H9 (cell line): ENCODE data around the gene GPR176. TPM values are rescaled to one million over a fixed set of nuclear protein-coding genes. Genes with fewer than 3 reads are reported as not detected.

Source experiments
- DNase-seq: peaks from one replicate; pipeline ENCODE4 v3.0.0-alpha.2; 2017
- H2AFZ ChIP-seq: one replicate; pipeline ENCODE4 v1.6.1; 2013; ENCODE audit warnings: mild to moderate bottlenecking, low read length, control low read depth, moderate library complexity
- H2AK5ac ChIP-seq: 2 replicates; pipeline ENCODE4 v1.6.1; 2013; ENCODE audit warnings: low read length, control low read depth, mixed read lengths; ENCODE audit not compliant: insufficient read length
- H2BK120ac ChIP-seq: one replicate; pipeline ENCODE4 v1.6.1; 2013; ENCODE audit warnings: low read depth, mild to moderate bottlenecking, low read length, control low read depth, inconsistent platforms; ENCODE audit not compliant: poor library complexity, severe bottlenecking
- H2BK12ac ChIP-seq: 2 replicates; pipeline ENCODE4 v1.6.1; 2013; ENCODE audit warnings: low read length, control low read depth, mixed read lengths, low read depth; ENCODE audit not compliant: insufficient read length
- H2BK15ac ChIP-seq: 2 replicates; pipeline ENCODE4 v1.6.1; 2013; ENCODE audit warnings: low read depth, low read length, control low read depth
- H2BK20ac ChIP-seq: one replicate; pipeline ENCODE4 v1.6.1; 2013; ENCODE audit warnings: low read depth, mild to moderate bottlenecking, low read length, control low read depth, inconsistent platforms; ENCODE audit not compliant: poor library complexity, severe bottlenecking
- H2BK5ac ChIP-seq: 2 replicates; pipeline ENCODE4 v1.6.1; 2013; ENCODE audit warnings: low read length, control low read depth, mixed read lengths; ENCODE audit not compliant: insufficient read length
- H3K14ac ChIP-seq: 2 replicates; pipeline ENCODE4 v1.6.1; 2013; ENCODE audit warnings: low read length, control low read depth; ENCODE audit not compliant: insufficient read depth
- H3K18ac ChIP-seq: 2 replicates; pipeline ENCODE4 v1.6.1; 2013; ENCODE audit warnings: low read depth, mild to moderate bottlenecking, mixed read lengths, low read length, control low read depth; ENCODE audit not compliant: insufficient read length
- H3K23ac ChIP-seq: 2 replicates; pipeline ENCODE4 v1.6.1; 2013; ENCODE audit warnings: low read length, control low read depth, mixed read lengths, low read depth; ENCODE audit not compliant: insufficient read length
- H3K23me2 ChIP-seq: 2 replicates; pipeline ENCODE4 v1.6.1; 2013; ENCODE audit warnings: low read depth, mild to moderate bottlenecking, mixed read lengths, low read length, control low read depth; ENCODE audit not compliant: insufficient read length, poor library complexity, severe bottlenecking
- H3K27ac ChIP-seq: 2 replicates; pipeline ENCODE4 v1.5.1; 2013; ENCODE audit warnings: low read length, control low read depth, mixed read lengths, low read depth; ENCODE audit not compliant: insufficient read length
- H3K27me3 ChIP-seq: 2 replicates; pipeline ENCODE4 v1.6.1; 2013; ENCODE audit warnings: low read length, control low read depth, inconsistent platforms; ENCODE audit not compliant: insufficient read depth
- H3K4ac ChIP-seq: 2 replicates; pipeline ENCODE4 v1.6.1; 2013; ENCODE audit warnings: low read depth, mild to moderate bottlenecking, control low read depth, inconsistent platforms, low read length, moderate library complexity
- H3K4me1 ChIP-seq: 2 replicates; pipeline ENCODE4 v1.6.1; 2013; ENCODE audit warnings: low read length, control low read depth, inconsistent platforms; ENCODE audit not compliant: insufficient read depth
- H3K4me2 ChIP-seq: 2 replicates; pipeline ENCODE4 v1.6.1; 2013; ENCODE audit warnings: low read length, control low read depth, mixed read lengths; ENCODE audit not compliant: insufficient read length, insufficient read depth
- H3K56ac ChIP-seq: 2 replicates; pipeline ENCODE4 v1.6.1; 2013; ENCODE audit warnings: low read depth, mild to moderate bottlenecking, mixed read lengths, low read length, control low read depth; ENCODE audit not compliant: insufficient read length
- H3K79me1 ChIP-seq: 2 replicates; pipeline ENCODE4 v1.6.1; 2013; ENCODE audit warnings: low read depth, mild to moderate bottlenecking, moderate library complexity, low read length, control low read depth, inconsistent platforms; ENCODE audit not compliant: insufficient read depth, poor library complexity, severe bottlenecking
- H3K79me2 ChIP-seq: 2 replicates; pipeline ENCODE4 v1.6.1; 2013; ENCODE audit warnings: low read length, control low read depth, inconsistent platforms; ENCODE audit not compliant: insufficient read depth
- H3K9ac ChIP-seq: 2 replicates; pipeline ENCODE4 v1.6.1; 2013; ENCODE audit warnings: low read length, control low read depth, mixed read lengths; ENCODE audit not compliant: insufficient read length; ENCODE audit errors: extremely low read depth
- H3K9me3 ChIP-seq: one replicate; pipeline ENCODE4 v1.6.1; 2013; ENCODE audit warnings: low read depth, low read length, inconsistent platforms; ENCODE audit not compliant: control insufficient read depth
- H3T11ph ChIP-seq: one replicate; pipeline ENCODE4 v1.6.1; 2013; ENCODE audit warnings: mild to moderate bottlenecking, low read length, control low read depth, inconsistent platforms
- H4K20me1 ChIP-seq: one replicate; pipeline ENCODE4 v1.6.1; 2013; ENCODE audit not compliant: control insufficient read depth, insufficient read length, insufficient read depth
- H4K5ac ChIP-seq: 2 replicates; pipeline ENCODE4 v1.6.1; 2013; ENCODE audit warnings: low read depth, mild to moderate bottlenecking, mixed read lengths, low read length, control low read depth; ENCODE audit not compliant: insufficient read length
- H4K8ac ChIP-seq: replicated peaks from 2 replicates; pipeline ENCODE4 v1.6.1; 2013; ENCODE audit warnings: low read length, control low read depth, mixed read lengths, low read depth; ENCODE audit not compliant: insufficient read length
- H4K91ac ChIP-seq: 2 replicates; pipeline ENCODE4 v1.6.1; 2013; ENCODE audit warnings: low read depth, mild to moderate bottlenecking, moderate library complexity, mixed read lengths, low read length, control low read depth; ENCODE audit not compliant: insufficient read length
- H3K27ac Mint-ChIP-seq, 3 experiments: 2 replicates in 2 of 3; 3 replicates in 1 of 3; pipeline ENCODE4 v1.8.0; 2020 to 2021; ENCODE audit warnings: mixed read lengths in 3 of 3, mild to moderate bottlenecking in 1 of 3, moderate library complexity in 1 of 3
- H3K27me3 Mint-ChIP-seq: 2 replicates; pipeline ENCODE4 v1.8.0; 2021; ENCODE audit warnings: low read depth, mild to moderate bottlenecking, moderate library complexity, mixed read lengths
- H3K36me3 Mint-ChIP-seq, 3 experiments: 2 replicates in 2 of 3; 3 replicates in 1 of 3; pipeline ENCODE4 v1.8.0; 2020 to 2021; ENCODE audit warnings: low read depth in 3 of 3, mixed read lengths in 3 of 3; ENCODE audit not compliant: insufficient read depth in 1 of 3
- H3K4me1 Mint-ChIP-seq, 2 experiments: 2 replicates each; pipeline ENCODE4 v1.8.0; 2020; ENCODE audit warnings: mixed read lengths in 2 of 2
- H3K4me3 Mint-ChIP-seq, 2 experiments: 2 replicates in 1 of 2; 3 replicates in 1 of 2; pipeline ENCODE4 v1.8.0; 2020 to 2021; ENCODE audit warnings: mild to moderate bottlenecking in 2 of 2, mixed read lengths in 2 of 2, moderate library complexity in 1 of 2
- H3K9me3 Mint-ChIP-seq, 2 experiments: 2 replicates in 1 of 2; 3 replicates in 1 of 2; pipeline ENCODE4 v1.8.0; 2020; ENCODE audit warnings: mild to moderate bottlenecking in 2 of 2, mixed read lengths in 2 of 2, moderate library complexity in 1 of 2
- WGBS: extraction: QIAGEN DNeasy Blood & Tissue Kit; methylation state at CpG from one replicate; pipeline ENCODE4 v1.1.7; 2013; ENCODE audit warnings: missing lambda C conversion rate, low lambda C conversion rate, mixed read lengths; ENCODE audit not compliant: insufficient read length; ENCODE audit errors: extremely low coverage; 5-methylcytosine and 5-hydroxymethylcytosine counted together
- total RNA-seq: library from RNA; stranded (reverse); gene quantifications from 2 replicates; pipeline ENCODE4 v1.2.1, GENCODE V29; 2021
- TF ChIP-seq, protein P1 (sequence below): fragments of 200-600 bp; sonication (generic); conservative IDR thresholded peaks from 3 replicates; pipeline ENCODE4 v1.8.0; 2021; ENCODE audit warnings: antibody characterized with exemption, mild to moderate bottlenecking

Gene GPR176
- total RNA-seq, 1 experiment from 2014 or later: 132 TPM

DNA sequence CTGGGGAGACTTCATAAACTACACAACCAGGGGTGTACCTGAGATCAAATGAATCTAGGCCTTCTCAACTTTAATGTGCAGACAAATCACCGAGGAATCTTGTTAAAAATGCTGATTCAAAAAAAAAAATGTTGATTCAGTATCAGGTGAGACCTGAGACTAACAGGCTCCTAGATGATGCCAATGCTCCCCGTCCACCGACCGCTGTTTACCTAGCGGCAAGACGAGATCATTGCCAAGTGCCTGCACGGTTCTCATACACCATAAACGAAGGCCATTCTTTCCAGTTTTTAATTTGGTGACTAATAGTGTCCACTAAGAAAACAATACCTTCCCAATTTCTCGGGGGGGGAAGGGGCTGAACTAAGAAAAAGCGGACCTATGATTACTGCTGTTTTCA is 134.9 kb downstream of the GPR176 start:
- H3K4ac ChIP-seq: no peak overlapping the region
- no peaks in the 10 kb centered on the region for H4K20me1 ChIP-seq
- no peak overlapping the region for H3K18ac ChIP-seq
- Mint-ChIP-seq H3K36me3 (no peaks in the 10 kb centered on the region), H3K4me3 (peak overlapping the region; percentile 21 to 84; a peak in 4 of 5 replicates), H3K27me3 (no peaks in the 10 kb centered on the region), H3K9me3 (no peaks in the 10 kb centered on the region; a peak in 1 of 5 replicates), H3K27ac (peak overlapping the region in 2 of 3 experiments; percentile 12 to 83; a peak in 3 of 7 replicates), H3K4me1 (peaks cover 69 to 73% of the 10 kb centered on the region in 2 experiments)
- TF ChIP-seq, protein P1, sequence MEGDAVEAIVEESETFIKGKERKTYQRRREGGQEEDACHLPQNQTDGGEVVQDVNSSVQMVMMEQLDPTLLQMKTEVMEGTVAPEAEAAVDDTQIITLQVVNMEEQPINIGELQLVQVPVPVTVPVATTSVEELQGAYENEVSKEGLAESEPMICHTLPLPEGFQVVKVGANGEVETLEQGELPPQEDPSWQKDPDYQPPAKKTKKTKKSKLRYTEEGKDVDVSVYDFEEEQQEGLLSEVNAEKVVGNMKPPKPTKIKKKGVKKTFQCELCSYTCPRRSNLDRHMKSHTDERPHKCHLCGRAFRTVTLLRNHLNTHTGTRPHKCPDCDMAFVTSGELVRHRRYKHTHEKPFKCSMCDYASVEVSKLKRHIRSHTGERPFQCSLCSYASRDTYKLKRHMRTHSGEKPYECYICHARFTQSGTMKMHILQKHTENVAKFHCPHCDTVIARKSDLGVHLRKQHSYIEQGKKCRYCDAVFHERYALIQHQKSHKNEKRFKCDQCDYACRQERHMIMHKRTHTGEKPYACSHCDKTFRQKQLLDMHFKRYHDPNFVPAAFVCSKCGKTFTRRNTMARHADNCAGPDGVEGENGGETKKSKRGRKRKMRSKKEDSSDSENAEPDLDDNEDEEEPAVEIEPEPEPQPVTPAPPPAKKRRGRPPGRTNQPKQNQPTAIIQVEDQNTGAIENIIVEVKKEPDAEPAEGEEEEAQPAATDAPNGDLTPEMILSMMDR: no peak
- H2BK20ac ChIP-seq: no peak overlapping the region
- no peaks in the 10 kb centered on the region; the same call in 1 of the 2 replicates for H3K79me2 ChIP-seq
- no peak overlapping the region for H3T11ph ChIP-seq
- H3K23me2 ChIP-seq: peaks cover 8% of the 10 kb centered on the region
- H2BK120ac ChIP-seq: no peak overlapping the region
- H4K91ac ChIP-seq: no peak overlapping the region
- no peak overlapping the region for H2BK12ac ChIP-seq
- H3K23ac ChIP-seq: no peak overlapping the region
- H3K27ac ChIP-seq: no peak overlapping the region
- no peak overlapping the region for H2BK5ac ChIP-seq
- H3K9me3 ChIP-seq: no peaks in the 10 kb centered on the region
- H2BK15ac ChIP-seq: no peak overlapping the region
- H4K8ac ChIP-seq: no peak overlapping the region
- no peaks in the 10 kb centered on the region for H3K27me3 ChIP-seq
- no peak overlapping the region for H3K14ac ChIP-seq
- no peak overlapping the region for H3K9ac ChIP-seq
- WGBS: no CpG with 5 or more reads among the region's 10 CpGs
- H3K4me1 ChIP-seq: peaks cover 23% of the 10 kb centered on the region
- DNase-seq: no peak
- H2AFZ ChIP-seq: no peak overlapping the region
- H3K4me2 ChIP-seq: no peak overlapping the region
- no peaks in the 10 kb centered on the region for H3K79me1 ChIP-seq
- no peak overlapping the region for H2AK5ac ChIP-seq
- H3K56ac ChIP-seq: no peak overlapping the region
- no peak overlapping the region for H4K5ac ChIP-seq
